HG03108 (cell line): ENCODE results near the gene NOL4L.

Experiments used
- ATAC-seq: cut with Tn5 transposase; IDR thresholded peaks from one replicate; pipeline ENCODE4 v1.9.1; 2021; ENCODE audit warnings: moderate library complexity; ENCODE audit not compliant: unreplicated experiment

The NOL4L gene

DNA sequence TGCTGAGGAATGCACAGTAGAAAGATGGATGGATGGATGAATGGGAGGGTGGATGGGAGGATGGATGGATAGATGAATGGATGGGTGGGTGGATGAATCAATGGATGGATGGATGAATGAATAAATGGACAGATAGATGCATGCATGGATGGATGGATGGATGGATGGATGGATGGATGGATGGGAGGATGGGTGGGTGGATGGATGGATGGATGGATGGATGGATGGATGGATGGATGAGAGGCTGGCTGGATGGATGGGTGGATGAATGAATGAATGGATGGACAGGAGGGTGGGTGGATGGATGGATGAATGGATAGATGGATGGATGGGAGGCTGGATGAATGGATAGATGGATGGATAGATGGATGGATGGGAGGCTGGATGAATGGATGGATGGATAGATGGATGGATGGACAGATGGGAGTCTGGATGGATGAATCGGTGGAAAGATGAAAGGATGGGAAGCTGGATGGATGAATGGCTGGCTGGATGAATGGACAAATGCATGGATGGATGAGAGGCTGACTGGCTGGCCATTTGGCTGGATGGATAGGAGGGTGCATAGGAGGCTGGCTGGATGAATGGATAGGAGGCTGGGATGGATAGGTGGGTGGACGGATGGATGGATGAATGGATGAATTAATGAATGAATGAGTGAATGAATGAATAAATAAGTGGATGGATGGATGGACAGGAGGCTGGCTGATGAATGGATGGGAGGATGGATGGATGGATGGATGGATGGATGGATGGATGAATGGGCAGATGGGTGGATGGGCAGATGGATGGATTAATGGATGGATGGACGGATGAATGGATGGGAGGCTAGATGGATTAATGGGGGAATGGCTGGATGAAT is 28.3 kb upstream of the NOL4L start:
- no peak for ATAC-seq

DNA sequence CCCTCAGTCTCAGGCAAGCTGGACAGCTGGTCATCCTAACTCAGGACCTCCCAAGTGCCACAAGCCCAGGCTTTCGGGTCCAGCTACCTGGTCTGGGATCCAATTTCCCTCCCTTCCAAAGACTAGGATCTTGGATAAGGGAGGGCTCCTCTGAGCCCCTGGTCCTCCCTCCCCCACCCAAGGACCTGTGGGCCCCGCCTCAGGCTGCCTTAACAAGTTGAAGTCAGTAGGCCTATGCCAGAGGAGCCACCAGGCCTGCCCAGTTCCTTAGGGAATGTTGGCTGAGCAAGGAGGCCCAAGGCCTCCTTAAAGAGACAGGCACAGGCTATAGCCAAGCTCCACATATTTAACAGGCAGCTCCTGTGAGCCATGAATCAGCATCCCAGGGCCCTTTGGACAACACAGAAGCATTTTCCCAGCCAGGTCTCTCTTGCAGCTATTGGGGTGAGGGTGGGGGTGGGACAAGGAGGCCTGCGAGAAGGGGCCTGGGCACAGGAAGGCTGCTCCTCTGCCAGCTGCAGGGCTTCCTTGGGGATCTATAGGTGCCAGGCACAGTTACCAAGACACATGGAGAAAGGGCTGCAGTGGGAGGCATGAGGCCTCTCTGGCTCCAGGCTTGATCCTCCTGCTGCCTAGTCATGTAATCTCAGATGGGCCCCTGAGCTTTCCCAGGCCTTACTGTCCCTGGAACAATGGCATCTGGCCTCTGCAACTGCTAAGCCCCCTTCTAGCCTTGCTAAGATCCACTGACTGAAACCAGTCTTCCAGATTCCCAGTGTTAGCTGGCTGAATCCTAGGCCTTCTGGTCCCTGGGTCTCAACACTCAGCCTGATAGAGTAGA is 27.4 kb upstream of the NOL4L start:
- ATAC-seq, result no peak

DNA sequence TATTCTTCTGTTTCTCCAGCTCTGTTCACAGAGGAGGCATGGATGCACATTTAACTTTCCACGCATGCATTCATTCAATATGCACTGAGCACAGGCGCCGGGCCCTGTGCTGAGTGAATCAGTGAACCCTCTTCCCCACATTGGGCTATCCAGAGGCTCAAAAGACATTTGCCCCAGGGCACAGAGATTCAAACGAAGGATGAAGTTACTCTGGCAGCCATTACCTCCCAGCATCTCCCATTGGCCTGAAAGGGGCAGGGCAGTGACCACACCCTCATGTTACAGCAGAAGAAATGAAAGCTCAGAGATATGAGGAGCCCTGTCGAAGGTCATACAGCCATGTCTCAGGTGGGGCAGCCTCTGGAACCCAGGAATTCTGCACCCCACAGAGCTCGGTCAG is 26.7 kb upstream of the NOL4L start:
- no peak for ATAC-seq

DNA sequence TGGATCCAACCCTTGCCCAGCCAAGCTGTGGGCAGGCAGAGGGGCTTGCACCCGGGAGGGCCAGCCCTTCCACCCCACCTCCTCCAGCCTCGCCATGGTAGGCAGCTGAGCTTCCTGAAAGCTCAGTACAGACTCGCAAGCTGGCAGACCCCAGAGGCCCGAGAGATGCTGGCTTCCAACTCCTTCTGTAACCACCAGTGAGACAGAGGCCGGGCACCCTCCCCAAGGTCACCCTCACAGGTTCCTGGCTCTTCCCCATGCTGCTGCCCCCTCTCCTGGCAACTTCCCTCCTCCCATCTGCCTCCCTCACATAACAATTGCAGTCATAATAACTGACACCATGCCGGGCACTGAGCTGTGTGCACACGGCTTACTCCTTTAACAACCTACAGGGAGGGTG is 26.2 kb upstream of the NOL4L start:
- no peak for ATAC-seq

DNA sequence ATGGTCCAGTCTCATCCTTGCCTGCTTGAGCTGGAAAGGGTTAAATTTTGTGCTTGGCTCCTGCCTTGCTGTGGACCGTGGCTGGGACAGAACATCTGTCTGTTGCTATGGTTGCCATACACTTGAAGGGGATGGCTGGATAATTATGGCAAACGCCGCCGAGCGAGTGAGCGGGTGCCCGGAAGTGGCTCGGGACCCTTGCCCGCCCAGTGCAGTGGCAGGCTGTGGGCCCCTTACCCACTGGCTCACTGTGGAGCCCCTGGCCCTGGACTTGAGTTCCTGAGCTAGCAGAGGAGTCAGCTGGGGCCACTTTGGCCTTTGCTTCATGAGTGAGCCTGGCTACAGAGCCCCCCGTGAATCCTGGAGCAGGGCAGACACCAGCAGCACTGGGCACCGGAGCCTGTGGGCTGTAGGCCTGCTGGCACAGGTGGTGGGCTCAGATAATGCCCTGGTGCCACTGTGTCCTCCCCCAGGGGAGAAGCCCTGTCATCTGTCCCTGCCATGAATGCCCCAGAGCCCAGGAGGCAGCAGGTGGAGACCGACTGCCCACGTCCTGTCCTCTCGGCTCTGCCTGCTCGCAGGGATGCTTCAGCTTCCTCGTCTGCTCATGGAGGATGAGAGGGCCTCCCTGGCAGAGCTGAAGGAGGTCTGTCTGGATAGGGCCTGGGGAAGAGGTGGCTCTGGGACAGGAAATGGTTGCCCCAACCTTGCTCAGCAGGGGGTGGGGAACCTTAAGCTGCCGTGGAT is 25.5 kb upstream of the NOL4L start:
- no peak for ATAC-seq

DNA sequence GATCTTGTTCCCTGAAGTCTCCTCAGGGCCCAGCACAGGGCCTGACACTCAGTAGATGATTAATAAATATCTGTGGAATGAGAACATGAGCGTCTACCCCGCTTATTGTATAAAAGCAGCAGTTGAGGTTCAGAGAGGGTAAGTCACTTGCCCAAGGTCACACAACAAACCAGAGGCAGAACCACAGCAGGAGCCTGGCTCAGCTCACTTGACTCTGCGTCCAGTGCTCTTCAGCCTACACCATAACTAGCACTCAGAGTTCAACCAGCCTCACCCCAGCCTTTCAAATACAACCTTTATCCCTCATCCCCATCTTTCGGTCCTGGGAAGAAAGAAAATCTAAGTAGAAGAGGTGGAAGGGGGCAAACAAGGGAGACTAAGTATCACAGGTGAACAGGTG is 24.9 kb upstream of the NOL4L start:
- no peak for ATAC-seq

DNA sequence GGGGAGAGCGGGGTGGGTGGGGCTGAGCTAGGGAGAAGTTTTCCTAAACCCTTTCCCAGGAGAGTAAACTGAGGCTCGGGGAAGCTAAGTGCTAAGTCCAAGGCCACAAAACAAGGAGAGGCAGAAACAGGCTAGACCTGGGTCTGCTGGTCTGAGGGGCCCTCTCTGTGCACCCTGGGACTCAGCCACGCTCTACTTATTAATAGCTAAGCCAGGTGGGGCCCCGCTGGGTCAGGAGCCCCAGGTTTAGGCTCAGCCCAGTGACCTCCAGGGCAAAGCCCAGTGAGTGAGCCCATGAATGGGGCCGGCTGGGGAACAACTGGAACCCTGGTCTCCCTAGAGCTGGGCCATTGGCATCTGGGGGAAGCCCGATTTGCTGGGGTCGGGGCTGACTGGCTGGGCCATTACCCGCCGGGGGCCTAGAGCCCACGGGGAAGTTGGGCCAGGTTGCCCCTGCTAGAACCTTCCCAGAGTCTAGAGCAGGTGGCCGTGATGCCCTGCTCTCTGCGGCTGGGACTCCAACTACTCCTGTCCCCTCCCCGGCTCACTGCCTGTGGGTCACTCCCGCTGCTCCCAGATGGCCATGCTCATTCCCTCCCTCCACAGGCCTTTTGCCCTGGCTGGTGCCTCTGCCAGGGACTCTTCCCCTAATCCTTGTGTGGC is 24.1 kb upstream of the NOL4L start:
- ATAC-seq, result no peak

DNA sequence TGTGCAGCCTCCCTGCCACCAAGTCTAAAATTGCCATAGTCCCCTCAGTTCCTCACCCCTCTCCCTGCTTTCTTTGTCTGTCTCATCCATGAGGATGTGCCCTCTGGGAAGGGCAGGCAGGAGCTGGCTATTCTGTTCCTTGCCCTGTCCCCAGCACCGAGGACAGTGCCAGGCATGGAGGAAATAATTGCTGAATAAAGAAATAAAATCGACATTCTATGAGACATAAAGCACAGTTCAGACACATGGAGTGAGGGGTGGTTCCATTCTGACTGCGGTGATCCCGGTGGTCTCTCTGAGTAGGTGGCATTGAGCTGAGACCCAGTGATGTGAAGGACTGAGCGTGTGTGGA is 23.5 kb upstream of the NOL4L start:
- no peak for ATAC-seq

DNA sequence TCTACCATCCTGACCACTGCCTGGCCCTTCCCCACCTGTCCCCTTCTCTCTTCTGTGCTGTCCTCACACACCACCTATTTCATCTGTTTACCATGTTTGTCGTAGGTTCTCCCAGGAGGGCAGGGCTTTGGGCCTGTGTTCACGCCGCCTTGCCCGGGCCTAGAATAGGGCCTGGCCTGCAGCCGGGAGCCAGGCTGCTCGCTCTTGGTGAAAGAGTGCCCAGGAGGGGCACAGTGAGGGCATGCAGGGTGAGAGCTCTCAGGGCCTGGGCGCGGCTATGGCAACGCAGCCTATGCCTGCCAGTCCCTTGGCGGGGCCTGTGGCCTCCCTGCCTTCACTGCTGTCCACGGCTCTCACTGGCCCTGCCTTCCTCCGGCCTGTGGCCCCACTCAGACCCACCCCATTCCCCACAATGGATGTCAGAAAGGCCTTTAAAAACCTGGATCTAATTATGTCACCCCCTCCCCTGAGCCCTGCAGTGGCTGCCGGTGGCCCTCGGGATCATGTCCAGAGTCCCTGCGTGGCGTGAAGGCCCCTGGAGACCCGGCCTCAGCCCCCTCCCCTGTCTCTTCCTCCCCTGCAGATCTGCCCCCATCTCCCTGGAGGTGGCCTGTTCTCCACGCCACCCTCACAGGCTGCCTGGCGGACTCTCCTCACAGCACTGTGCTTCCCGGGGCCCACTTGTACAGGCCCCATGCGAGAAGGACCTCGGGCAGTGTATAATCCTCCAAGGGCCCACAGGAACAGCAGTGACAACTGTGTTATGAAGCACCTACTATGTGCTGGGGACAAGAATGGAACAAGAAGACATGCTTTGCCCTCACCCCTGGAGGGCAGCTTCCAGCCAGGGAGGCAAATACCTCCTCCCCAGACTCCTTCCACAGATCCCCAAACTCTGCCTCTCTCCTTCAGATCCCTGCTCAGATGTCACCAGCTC is 22.9 kb upstream of the NOL4L start:
- ATAC-seq, result no peak

DNA sequence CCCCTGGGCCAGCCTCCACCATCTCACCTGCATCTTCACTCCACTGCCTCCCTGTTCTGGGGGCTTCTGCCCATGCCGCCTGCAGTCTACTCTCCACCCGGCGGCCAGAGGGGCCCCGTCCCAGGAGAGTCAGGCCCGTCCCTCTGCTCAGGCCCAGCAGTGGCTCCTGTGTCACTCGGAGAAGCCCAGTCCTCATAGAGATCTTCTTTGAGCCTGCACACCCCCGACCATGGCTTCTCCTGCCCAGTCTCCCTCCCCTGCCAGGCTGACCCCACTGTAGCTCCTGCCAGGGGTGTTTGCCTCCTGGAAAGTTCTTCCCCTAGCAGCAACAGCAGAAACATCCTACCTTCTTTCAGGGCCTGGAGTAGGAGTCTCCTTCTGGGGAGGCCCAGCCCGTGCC is 22.2 kb upstream of the NOL4L start:
- no peak for ATAC-seq

DNA sequence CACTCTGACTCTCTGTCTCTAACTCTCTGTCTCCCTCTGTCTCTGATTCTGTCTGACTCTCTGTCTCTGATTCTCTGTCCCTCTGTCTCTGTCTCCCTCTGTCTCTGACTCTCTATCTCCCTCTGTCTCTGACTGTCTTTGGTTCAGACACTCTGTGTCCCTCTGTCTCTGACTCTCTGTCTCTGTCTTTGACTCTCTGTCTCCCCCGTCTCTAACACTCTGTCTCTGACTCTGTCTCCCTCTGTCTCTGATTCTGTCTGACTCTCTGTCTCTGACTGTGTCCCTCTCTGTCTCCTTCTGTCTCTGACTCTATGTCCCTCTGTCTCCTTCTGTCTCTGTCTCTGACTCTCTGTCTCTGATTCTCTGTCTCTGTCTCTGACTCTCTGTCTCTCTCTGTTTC is 21.7 kb upstream of the NOL4L start:
- no peak for ATAC-seq

DNA sequence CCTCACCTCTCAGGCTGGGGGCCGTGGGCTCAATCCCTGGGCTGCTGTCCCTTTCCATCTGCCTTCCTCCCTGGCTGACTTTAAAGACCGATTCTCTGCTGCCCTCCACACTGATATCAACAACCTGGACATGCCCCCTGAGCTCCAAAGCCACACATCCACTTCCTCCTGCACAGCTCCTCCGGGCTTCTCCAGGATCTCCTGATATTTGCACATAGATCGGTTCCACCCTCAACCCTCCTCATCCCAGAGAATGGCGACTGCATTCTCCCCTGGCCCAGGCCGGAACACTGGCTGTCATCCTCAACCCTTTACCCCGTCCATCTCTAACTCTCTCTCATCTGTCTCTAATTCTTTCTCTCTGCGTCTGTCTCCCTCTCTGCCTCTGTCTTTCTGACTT is 21.0 kb upstream of the NOL4L start:
- no peak for ATAC-seq

DNA sequence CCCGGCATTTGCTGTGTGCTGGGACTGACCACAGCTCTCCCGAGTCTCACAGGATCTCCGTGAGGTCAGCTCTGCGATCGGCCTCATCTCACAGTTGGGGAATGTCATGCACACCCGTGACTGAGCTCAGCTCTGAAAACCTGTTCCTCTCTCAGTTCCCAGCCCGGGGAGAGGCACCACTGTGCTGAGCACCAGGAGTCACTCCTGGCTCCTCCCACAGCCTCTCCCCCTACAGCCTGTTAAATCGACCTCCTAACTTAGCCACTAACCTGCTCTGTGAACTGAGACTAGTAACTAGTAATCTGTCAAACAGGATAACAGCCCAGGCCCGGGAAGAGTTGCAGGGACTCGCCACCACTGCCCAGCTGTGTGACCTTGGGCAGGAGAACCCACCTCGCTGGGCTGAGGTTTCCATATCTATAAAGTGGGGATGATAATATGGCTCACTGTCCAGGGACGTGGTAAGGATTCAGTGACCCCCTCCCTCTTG is 20.1 kb upstream of the NOL4L start:
- ATAC-seq, result no peak

DNA sequence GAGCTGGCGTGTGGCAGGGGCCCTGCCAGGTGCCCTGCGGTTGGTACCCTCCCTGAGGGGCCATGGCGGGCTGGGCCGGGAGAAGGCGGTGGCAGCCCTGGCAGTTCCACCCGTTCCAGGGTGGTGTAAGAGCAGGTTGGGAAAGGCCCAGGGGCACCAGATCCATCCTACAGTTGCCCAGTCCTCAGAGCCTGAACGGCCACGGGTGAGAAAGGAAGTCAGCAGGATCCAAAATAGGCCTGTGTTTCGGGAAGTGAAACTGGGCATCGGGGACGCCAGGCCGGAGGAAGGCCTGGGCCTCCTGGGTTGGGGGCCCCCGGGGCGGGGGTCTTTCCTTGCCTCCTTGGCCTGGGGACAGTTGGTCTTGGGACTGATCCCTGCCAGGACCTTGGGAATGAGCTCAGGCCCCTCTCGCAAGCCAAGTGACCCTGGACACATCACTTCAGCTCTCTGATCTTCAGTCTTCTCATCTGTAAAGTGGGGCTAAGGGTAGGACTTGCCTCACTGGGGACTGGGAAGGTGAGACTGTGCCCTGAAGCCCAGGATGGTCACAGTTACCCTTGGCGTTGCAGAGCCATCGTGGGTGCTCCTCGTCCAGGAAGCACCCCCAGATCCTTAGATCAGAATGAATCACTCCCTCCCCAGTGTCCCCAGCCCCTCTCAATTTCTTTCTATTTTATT is 18.1 kb upstream of the NOL4L start:
- ATAC-seq, result no peak

DNA sequence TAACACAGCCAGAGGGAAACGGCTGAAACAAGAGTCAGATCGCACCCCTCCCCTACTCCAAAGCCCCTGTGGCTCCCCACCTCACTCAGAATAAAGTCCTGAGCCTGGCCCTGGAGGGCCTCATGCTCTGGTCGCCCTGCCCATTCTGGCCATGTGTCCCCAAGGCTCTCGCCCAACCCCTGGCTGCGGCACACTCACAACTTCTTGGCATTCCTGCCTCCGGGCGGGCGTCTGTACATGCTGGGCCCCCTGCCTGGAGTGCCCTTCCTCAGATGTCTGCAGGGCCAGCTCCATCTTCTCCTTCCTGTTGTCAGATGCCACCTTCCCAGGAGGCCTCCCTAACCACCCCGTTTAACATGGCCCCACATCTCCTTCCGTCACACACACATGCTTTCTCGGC is 17.1 kb upstream of the NOL4L start:
- no peak for ATAC-seq

DNA sequence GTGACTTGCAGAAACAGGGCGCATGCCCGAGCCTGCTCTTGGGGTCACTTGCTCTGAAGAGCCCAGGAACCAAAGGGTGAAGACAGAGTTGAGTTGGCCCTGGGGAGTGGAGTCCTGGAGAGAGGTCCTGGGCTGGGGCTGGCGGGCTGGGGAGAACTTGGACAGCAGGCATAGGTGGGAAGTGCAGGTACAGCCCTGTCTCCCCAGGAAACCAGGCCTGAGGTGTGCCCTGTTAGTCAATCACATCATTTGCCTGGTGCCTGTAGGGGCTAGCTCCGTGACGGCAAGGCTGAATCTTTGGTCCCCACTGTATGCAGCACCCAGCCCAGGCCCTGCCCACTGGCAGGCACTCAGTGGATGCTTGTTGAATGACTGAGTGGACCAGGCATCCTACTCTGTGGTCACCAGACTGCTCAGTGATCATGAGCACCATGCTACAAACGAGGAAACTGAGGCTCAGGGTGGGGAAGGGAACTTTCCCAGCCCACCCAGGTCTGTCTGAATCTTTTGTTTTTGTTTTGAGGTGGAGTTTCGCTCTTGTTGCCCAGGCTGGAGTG is 15.6 kb upstream of the NOL4L start:
- no peak for ATAC-seq

DNA sequence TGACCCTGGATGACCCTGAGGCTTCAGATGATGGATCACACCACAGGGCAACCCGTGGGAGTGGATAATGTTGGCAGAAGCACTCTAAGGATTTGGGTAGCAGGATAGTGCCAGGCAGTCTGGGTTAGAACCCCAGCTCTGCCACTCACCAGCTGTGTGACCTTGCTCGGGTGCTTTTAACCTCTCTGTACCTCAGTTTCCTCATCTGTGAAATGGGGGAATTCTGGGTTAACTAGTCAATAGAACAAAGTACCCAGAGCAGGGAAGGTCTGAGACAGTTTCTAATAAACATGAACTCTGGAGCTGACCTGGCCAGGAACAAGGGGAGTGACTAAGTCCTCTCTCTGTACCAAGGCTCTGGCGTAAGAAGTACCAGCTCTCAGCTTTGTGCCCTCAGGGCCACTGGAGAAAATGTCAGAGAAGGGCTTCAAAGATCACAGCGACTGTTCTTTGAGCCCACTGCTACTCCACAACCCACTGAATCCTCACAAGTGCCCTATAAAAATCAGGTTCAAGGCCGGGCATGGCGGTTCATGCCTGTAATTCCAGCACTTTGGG is 14.7 kb upstream of the NOL4L start:
- no peak for ATAC-seq

DNA sequence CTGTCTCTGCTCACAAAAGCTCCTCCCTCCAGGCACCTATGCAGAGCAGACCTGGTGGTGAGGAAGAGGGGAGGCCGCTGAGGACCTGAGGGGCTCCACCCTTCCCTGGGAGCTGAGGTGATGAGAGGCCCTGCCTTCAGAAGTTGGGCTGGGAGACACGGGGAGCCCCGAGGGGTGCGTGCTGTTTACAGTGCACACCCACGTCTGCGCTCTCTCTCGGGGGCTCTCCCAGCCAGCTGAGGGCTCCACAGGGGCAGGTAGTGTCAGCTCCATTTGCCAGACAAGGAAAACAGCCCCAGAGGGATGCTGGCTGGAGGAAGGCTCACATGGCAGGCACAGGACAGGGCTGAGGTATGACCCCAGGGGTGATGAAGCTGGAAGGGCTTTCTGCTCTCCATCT is 13.5 kb upstream of the NOL4L start:
- ATAC-seq, result no peak

DNA sequence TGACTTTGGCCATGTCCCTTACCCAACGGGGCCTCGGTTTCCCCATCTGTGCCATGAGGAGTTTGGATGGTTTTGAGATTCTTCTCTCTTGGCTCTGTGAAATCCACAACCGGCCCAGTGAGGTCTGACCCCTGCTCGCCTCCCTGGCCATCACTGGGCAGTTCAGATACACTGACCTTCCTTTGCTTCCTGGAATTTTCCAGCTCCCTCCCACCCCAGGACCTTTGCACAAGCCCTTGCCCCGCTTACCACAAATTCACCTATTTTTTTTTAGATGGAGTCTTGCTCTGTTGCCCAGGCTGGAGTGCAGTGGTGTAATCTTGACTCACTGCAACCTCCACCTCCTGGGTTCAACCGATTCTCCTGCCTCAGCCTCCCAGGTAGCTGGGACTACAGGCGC is 12.6 kb upstream of the NOL4L start:
- no peak for ATAC-seq
